Caco-2 (cell line): ENCODE results near the gene RNF123. TPM values are rescaled to one million over a fixed set of nuclear protein-coding genes. Genes with fewer than 3 reads are reported as not detected.

Experiments
- BruUV-seq: library from RNA; stranded (reverse); fragments of 400-500 nt; replicated peaks from 2 replicates; lab custom pipeline; 2021; lab: Mats Ljungman, UMichigan
- CTCF ChIA-PET: fragments of 300-600 bp; sonication (Branson Sonifier 250); formaldehyde crosslinking; loops from one replicate; lab custom pipeline; 2022; ENCODE audit warnings: antibody characterized with exemption; lab: Charles Lee
- POLR2A ChIA-PET: fragments of 300-600 bp; sonication (Branson Sonifier 250); formaldehyde crosslinking; loops from one replicate; lab custom pipeline; 2022; ENCODE audit warnings: antibody characterized with exemption; lab: Charles Lee
- DNase-seq, 2 experiments: peaks; one replicate each; pipeline versions ENCODE4 v3.0.0 to v3.0.0-alpha.2; 2020 to 2022
- H3K27me3 ChIP-seq: replicated peaks from 2 replicates; pipeline ENCODE4 v1.6.0; 2011; ENCODE audit warnings: low read length; ENCODE audit not compliant: control insufficient read depth, insufficient read depth
- H3K36me3 ChIP-seq: 2 replicates; pipeline ENCODE4 v1.5.1; 2011; ENCODE audit warnings: low read length; ENCODE audit not compliant: control insufficient read depth, insufficient read depth
- H3K4me1 ChIP-seq: fragments of 250-450 bp; sonication (Bioruptor Pico); 2 replicates; pipeline ENCODE4 v1.5.1; 2020; ENCODE audit warnings: mild to moderate bottlenecking
- H3K4me3 ChIP-seq: 2 replicates; pipeline ENCODE4 v1.5.1; 2011; ENCODE audit warnings: low read depth, mild to moderate bottlenecking, control low read depth, low read length
- H3K9me3 ChIP-seq: fragments of 250-450 bp; sonication (Bioruptor Pico); 2 replicates; pipeline ENCODE4 v1.5.1; 2020; ENCODE audit warnings: mild to moderate bottlenecking, moderate library complexity
- H3K27ac Mint-ChIP-seq: one replicate; pipeline ENCODE4 v1.8.0; 2022; ENCODE audit warnings: mixed read lengths; ENCODE audit not compliant: unreplicated experiment
- H3K27me3 Mint-ChIP-seq: one replicate; pipeline ENCODE4 v1.8.0; 2022; ENCODE audit warnings: mixed read lengths; ENCODE audit not compliant: insufficient read depth, unreplicated experiment
- H3K36me3 Mint-ChIP-seq: one replicate; pipeline ENCODE4 v1.8.0; 2022; ENCODE audit warnings: mild to moderate bottlenecking, mixed read lengths; ENCODE audit not compliant: insufficient read depth, unreplicated experiment
- H3K4me1 Mint-ChIP-seq: one replicate; pipeline ENCODE4 v1.8.0; 2022; ENCODE audit warnings: low read depth, mixed read lengths; ENCODE audit not compliant: unreplicated experiment
- H3K4me3 Mint-ChIP-seq: one replicate; pipeline ENCODE4 v1.8.0; 2022; ENCODE audit warnings: mild to moderate bottlenecking, moderate library complexity, mixed read lengths; ENCODE audit not compliant: unreplicated experiment
- H3K9me3 Mint-ChIP-seq: one replicate; pipeline ENCODE4 v1.8.0; 2022; ENCODE audit warnings: mixed read lengths; ENCODE audit not compliant: unreplicated experiment
- intact Hi-C: fragments of 100-400 bp; cut with micrococcal nuclease; formaldehyde crosslinking; loops from one replicate; pipeline ENCODE4 v1.10.0; 2022; ENCODE audit not compliant: unreplicated experiment
- total RNA-seq: library from RNA; stranded (reverse); gene quantifications from 2 replicates; pipeline ENCODE4 v1.2.3, GENCODE V29; 2022
- TF ChIP-seq, protein P1 (sequence below), 2 experiments: fragments of 200-600 bp in 1 of 2; IDR thresholded peaks; 1 replicate in 1 of 2; 2 replicates in 1 of 2; pipeline versions ENCODE4 v1.5.1 to v1.8.0; 2011 to 2022; ENCODE audit warnings: antibody characterized with exemption in 1 of 2, control low read depth in 1 of 2, inconsistent platforms in 1 of 2, low read depth in 1 of 2, low read length in 1 of 2, mild to moderate bottlenecking in 1 of 2, moderate library complexity in 1 of 2; ENCODE audit not compliant: insufficient read depth in 1 of 2, severe bottlenecking in 1 of 2, unreplicated experiment in 1 of 2

The RNF123 gene
- total RNA-seq, 1 experiment from 2014 or later, result 45.2 TPM

DNA sequence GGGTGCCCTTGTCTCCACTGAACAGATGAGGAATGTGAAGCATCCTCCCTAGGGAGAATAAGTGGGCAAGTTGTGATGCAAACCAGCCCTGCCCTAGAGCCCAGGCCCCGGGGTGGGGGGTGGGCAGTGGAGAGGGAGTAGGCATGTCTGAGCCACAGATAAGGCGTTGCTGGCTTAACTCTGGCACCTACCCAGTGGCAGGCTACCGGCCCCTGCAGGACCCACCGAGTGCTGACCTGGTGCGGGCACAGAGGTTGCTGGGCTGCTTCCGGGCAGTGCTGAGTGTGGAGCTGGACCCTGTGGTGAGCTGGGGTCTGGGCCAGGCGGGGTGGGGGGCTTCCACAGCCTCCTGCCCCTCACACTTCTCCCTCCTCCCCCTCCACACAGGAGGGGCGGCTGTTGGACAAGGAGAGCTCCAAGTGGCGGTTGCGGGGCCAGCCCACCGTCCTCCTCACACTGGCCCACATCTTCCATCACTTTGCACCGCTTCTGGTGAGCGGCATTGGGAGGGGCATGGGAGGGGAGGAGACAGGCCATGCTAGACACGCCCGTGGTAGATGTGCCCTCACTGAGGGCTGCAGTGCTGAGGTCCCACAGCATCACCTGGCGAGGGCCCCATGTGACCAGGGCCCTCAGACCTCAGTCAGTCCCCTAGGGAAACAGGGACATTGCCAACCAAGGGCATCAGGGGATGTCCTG lies 10.1 kb downstream of the RNF123 start:
- TF ChIP-seq, protein P1, sequence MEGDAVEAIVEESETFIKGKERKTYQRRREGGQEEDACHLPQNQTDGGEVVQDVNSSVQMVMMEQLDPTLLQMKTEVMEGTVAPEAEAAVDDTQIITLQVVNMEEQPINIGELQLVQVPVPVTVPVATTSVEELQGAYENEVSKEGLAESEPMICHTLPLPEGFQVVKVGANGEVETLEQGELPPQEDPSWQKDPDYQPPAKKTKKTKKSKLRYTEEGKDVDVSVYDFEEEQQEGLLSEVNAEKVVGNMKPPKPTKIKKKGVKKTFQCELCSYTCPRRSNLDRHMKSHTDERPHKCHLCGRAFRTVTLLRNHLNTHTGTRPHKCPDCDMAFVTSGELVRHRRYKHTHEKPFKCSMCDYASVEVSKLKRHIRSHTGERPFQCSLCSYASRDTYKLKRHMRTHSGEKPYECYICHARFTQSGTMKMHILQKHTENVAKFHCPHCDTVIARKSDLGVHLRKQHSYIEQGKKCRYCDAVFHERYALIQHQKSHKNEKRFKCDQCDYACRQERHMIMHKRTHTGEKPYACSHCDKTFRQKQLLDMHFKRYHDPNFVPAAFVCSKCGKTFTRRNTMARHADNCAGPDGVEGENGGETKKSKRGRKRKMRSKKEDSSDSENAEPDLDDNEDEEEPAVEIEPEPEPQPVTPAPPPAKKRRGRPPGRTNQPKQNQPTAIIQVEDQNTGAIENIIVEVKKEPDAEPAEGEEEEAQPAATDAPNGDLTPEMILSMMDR (IDR thresholded peaks at IDR 0.05; ENCODE audit: insufficient read depth in 1 of 2, low read depth in 1 of 2, low read length in 1 of 2, severe bottlenecking in 1 of 2, unreplicated experiment in 1 of 2), result no peak
- Mint-ChIP-seq H3K27ac (no peak overlapping the region), H3K27me3 (no peaks in the 10 kb centered on the region), H3K36me3 (peaks cover 5% of the 10 kb centered on the region), H3K9me3 (no peaks in the 10 kb centered on the region), H3K4me3 (no peak overlapping the region), H3K4me1 (no peaks in the 10 kb centered on the region)
- Histone ChIP-seq H3K4me3 (no peak overlapping the region), H3K4me1 (no peaks in the 10 kb centered on the region), H3K27me3 (no peaks in the 10 kb centered on the region), H3K9me3 (no peaks in the 10 kb centered on the region), H3K36me3 (no peaks in the 10 kb centered on the region; the same call in 1 of the 2 replicates)
- no TSS peak for BruUV-seq
- CTCF ChIA-PET, result no interaction called here
- intact Hi-C loops, result no loop called here
- no peak for DNase-seq
- POLR2A ChIA-PET, result no interaction called here

DNA sequence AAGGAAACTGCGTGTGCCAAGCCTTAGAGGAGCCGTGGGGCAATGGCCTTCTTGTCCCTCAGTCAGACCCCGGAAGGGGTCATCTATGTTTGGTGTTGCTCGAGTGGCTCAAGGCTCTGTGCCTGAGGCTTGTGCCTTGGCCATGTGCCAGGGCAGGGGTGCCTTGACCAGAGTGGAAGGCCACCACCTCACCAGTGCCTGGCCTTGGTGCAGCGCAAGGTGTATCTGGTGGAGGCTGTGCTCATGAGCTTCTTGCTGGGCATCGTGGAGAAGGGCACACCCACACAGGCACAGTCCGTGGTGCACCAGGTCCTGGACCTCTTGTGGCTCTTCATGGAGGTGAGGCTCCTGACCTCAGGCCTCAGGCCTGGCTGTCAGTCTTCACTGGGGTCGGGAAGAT lies 10.7 kb downstream of the RNF123 start:
- Mint-ChIP-seq H3K36me3 (peaks cover 5% of the 10 kb centered on the region), H3K9me3 (no peaks in the 10 kb centered on the region), H3K4me1 (no peaks in the 10 kb centered on the region), H3K4me3 (no peak overlapping the region), H3K27ac (no peak overlapping the region), H3K27me3 (no peaks in the 10 kb centered on the region)
- no peaks in the 10 kb centered on the region; the same call in 1 of the 2 replicates for H3K36me3 ChIP-seq
- no peaks in the 10 kb centered on the region for H3K9me3 ChIP-seq
- ChIA-PET POLR2A (no interaction called here), CTCF (no interaction called here)
- intact Hi-C loops, result loop anchor here (5.0 kb wide), 1 partner anchor 207 kb away; no protein-coding TSS in a partner anchor
- TF ChIP-seq, protein P1 (IDR thresholded peaks at IDR 0.05; ENCODE audit: insufficient read depth in 1 of 2, low read depth in 1 of 2, low read length in 1 of 2, severe bottlenecking in 1 of 2, unreplicated experiment in 1 of 2), result no peak
- no TSS peak for BruUV-seq
- no peak overlapping the region for H3K4me3 ChIP-seq
- H3K4me1 ChIP-seq, result no peaks in the 10 kb centered on the region
- H3K27me3 ChIP-seq, result no peaks in the 10 kb centered on the region
- DNase-seq, result no peak

DNA sequence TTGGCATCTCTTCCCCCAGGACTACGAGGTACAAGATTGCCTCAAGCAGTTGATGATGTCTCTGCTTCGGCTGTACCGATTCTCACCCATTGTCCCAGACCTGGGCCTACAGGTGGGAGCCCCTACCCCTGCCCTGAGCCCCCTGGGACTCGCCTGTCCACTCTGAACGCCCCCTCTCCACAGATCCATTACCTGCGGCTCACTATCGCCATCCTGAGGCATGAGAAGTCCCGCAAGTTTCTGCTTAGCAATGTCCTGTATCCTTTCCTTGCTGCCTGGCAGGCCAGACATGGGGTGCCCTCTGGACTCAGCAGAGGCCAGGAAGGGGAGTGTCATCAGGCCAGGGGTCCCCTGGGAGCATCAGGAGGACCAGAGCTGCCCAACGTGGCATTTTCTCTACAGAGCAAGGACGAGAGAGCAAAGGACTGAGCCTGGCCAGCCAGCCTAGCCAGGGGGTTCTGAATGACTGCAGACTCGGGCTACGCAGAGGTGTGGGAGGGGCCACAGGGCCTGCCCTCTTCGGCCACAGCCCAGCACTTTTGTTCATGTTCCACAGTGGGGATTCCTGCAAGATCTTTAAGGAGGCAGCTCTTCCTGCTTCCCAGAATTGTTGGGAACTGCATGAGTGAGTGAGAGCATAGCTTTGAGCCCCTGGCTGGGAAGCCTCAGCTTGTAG lies 11.2 kb downstream of the RNF123 start:
- CTCF ChIA-PET, result interaction anchor here (0.6 to 1.9 kb wide), 7 partner anchors 19 to 161 kb away, joined by 3 to 6 read pairs (median 4); partner anchors contain the start of genes AMIGO3, BSN, GMPPB and INKA1
- TF ChIP-seq, protein P1 (IDR thresholded peaks at IDR 0.05; ENCODE audit: insufficient read depth in 1 of 2, low read depth in 1 of 2, low read length in 1 of 2, severe bottlenecking in 1 of 2, unreplicated experiment in 1 of 2), result no peak
- Mint-ChIP-seq H3K4me1 (no peaks in the 10 kb centered on the region), H3K27ac (no peak overlapping the region), H3K9me3 (no peaks in the 10 kb centered on the region), H3K27me3 (no peaks in the 10 kb centered on the region), H3K4me3 (no peak overlapping the region), H3K36me3 (peaks cover 5% of the 10 kb centered on the region)
- no TSS peak for BruUV-seq
- Histone ChIP-seq H3K4me1 (no peaks in the 10 kb centered on the region), H3K36me3 (no peaks in the 10 kb centered on the region; the same call in 1 of the 2 replicates), H3K27me3 (no peaks in the 10 kb centered on the region), H3K4me3 (no peak overlapping the region), H3K9me3 (no peaks in the 10 kb centered on the region)
- POLR2A ChIA-PET, result no interaction called here
- no peak for DNase-seq
- intact Hi-C loops, result loop anchor here (5.0 kb wide), 1 partner anchor 207 kb away; no protein-coding TSS in a partner anchor
